Activated T-cell treated with anti-CD3 and anti-CD28 coated beads for 24 hours (primary cell): Measurements from ENCODE around the gene SIRPA.
A peak's percentile ranks its signal among the peaks of the same experiment; 100 is the strongest.

ENCODE experiments used
- DNase-seq: peaks from one replicate; pipeline ENCODE4 v3.0.0-alpha.2; 2020; ENCODE audit warnings: low read depth

The SIRPA gene

DNA sequence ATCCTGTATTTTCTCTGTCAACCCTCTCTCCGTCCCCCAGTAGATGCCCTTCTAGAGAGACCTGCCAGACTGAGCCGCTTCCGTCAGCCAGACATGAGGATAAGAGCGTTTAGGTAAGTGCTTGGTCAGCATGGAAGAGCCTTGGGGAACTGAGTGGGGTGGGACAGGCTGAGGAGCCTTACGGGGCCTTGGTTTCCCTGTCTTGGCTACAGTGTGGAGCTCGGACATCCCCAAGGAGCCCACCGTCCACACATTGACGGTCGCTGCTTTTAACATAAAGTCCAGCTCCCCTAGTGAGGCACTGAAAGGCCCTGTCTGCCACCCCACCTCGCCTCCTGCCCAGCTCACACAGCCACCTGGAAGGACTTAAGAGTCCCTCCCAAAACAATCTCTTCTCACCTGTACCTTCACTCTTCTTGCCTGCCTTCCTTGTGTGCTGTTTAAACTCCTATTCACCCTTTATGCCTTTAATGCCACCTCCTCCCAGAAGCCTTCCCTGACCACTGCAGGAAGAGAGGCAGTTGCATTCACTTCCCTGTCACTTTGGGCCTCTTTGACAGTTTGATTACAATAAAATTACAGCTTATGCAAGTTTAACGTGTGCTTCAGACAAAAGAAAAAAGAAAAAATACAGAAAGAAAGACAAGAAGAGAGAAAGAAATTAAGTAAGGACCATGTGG lies 56.4 kb downstream of the SIRPA start:
- DNase-seq = no peak

DNA sequence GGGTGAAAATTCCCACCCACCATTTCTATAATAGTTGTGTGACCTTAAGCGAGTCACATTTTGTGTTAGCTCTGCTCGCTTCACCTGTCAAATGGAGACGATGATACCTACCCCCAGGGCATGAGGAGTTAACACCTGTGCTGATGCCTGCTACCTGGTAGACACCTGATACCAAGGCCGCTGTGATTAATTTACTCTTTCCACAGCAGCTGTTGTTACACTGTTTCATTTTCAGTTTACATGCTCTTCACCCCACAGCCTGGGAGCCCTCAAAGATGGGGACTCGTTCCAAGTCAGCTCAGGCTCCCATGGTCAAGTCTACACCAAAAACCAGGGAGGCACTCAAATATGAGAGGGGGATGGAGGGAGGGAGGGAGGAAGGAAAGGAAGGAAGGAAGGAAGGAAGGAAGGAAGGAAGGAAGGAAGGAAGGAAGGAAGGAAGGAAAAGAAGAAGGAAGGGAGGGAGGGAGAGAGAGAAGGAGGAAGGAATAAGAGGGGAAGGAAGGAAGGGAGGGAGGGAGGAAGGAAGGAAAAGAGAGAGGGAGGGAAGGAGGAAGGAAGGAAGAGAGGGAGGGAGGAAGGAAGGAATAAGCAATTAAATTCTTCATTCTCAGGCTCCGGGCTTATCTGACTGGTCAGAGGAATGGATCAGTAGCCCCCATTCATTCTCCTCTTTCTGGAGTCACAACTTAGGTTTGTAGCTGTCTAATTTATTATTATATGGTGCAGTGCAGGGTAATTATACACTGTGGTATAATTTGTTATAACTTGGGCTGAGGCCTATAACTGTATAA lies 57.7 kb downstream of the SIRPA start:
- no peak for DNase-seq

DNA sequence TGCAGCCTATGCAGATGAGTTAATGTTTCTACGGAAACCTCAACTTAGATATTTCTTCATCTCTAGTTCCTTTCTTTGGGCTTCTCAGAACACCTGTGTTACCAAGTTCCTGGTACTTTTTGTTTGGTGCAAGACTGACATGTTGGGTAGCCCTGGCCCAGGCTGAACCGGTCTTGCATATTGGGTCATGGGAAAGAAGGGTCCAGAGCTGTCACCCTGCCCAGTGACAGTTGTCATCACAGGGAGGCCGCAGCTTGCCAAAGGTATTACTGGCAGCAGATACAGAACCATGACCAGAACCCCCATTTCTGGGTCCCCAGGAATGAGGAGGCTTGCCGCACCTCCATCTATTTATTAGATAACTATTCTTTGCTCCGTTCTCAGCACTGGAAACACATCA lies 58.4 kb downstream of the SIRPA start:
- DNase-seq = no peak

DNA sequence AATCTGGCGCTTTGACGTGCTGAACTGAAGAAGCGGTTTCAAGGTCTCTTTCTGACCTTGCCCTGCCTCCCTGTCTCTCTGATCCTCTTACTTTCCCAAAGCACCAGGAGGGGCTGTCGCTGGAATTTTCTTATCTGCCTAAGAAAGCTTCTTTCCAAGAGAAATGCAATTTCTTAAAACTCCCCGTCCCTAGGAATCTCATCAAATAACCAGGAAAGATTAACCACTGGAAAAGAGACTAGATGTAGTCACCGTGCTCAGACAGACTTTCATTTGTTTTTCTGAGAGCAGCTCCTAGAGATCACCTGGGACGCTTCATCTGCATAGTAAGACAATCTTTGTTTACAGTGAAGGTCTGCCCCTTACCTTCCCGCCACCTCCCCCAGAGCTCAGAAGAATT lies 60.0 kb downstream of the SIRPA start:
- no peak for DNase-seq

DNA sequence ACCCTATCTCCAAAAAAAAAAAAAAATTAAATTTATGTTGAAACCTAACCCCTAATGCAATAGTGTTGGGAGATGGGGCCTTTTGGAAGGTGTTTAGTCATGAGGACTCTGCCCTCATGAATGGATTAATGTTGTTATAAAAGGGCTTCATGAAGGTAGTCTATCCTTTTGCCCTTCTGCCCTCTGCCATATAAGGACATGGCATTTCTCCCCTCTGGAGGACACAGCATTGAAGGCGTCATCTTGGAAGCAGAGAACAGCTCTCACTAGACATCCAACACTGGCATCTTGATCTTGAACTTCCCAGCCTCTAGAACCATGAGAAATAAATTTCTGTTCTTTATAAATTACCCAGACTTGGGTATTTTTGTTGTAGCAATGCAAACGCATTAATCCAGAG lies 63.2 kb downstream of the SIRPA start:
- DNase-seq = no peak

DNA sequence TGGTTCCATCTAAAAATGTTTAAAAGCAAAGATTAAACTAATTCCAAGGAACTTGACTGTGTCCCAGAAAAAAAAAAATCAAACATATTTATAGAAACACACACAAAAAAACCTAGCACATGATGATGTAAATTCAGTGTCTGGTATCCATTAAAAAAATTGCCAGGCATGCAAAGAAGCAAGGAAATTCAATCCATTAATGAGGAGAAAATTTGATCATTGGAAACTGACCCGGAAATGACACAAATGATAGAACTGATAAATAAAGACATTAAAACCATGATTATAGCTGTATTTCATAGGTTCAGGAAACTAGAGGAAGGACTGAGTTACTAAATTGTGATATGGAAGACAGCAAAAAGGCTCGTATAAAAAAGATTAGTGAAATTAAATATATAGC lies 63.9 kb downstream of the SIRPA start:
- DNase-seq = no peak

DNA sequence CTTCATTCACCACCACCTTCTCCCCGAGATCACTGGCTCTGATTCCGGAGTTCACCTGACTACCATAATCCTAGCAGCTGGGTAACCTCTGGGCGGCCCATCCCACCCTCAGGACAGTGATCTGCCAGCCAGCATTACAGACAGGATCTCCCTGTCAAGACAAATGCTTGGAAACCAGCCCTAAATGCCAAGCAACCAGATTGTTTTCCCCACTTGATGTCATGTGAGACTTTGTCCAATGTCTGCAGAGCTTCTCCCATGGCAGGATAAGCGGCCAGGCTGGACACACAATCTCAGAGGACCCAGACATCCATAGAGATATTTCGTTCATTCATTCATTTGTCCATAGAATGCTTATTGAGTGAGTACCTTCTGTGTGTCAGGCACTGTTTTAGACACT lies 66.2 kb downstream of the SIRPA start:
- no peak for DNase-seq

DNA sequence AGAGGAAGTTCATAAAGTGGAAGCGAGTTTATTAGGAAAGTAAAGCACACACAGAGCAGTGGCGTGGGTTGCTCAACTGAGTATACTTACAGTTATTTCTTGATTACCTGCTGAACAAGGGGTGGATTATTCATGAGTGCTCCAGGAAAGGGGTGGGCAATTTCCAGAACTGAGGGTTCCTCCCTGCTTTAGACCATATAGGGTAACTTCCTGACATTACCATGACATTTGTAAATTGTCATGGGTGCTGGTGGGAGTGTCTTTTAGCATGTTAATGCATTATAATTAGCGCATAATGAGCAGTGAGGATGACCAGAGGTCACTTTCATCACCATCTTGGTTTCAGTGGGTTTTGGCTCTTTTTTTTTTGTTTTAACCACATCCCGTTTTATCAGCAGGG lies 68.9 kb downstream of the SIRPA start:
- DNase-seq = no peak

DNA sequence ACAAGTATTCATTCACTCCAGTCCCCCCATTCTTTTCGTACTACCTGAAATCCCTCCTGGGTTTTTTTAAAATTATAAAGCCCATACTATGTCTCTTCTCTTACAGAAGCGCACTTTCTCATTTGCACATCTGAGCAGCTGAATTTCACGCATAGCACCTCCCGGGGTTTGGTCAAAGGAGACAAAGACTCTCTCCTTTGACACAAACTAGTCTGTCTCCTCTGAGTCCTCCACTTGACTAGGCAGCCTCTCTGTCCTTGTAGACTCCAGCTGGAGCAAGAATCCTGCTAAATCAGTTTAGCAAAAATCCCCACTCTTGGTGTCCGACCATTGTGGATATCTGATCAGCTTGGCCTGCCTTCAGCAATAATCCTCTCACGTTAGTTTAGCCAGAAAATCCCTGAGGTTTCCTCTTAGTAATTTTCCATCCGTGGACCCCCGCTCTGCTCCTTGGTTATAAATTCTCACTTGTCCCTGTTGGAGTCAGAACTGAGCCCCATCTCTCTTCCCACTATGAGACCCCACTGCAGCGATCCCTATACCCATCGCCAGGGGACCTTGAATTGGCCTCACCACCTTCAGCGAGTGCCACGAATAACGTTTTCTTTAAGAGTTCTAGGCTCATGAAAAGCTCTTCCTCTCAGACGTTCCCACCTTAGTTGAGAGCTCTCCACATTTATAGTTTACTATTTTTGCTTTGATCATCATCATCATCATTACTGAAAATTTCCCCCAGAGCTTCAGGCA lies 69.6 kb downstream of the SIRPA start:
- no peak for DNase-seq

DNA sequence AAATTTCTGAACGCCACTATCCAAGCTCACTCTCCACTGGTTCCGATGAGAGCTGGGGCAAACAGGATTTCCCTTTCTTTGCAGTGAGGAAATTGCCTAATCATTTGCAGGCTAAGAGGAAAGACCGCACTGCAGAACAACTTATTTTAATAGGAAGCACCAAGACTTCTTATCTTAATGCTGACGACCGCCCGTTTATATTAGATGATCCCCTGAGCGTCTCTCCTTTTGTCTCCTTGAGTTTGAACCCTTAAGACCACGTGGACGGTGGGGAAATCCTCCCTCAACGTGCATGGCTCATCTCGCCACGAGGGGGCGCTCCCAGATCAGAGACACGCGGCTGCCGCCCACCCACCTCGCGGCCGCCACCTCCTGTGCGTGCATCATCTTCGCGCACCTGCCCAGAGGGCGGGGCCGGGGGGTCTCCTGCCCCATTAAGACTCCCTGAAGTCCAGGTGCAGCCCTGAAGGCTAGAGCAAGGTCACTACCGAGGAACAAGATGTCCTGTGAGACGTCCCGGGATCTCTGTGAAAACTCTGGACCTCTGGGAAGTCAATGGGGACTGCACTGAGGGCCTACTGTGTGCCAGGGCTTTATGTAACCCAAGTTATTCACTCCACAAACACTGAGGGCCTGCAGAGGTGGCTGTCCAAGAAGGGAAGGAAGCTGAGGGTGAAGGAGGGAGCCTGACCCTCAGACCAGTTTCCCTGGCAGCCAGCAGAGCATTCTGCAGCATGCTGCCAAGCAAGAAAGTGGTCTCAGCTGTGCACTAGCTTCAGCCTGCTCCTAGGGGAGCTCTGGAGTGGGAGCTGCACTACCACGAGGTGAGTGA lies 70.5 kb downstream of the SIRPA start:
- DNase-seq = peak; percentile 81

DNA sequence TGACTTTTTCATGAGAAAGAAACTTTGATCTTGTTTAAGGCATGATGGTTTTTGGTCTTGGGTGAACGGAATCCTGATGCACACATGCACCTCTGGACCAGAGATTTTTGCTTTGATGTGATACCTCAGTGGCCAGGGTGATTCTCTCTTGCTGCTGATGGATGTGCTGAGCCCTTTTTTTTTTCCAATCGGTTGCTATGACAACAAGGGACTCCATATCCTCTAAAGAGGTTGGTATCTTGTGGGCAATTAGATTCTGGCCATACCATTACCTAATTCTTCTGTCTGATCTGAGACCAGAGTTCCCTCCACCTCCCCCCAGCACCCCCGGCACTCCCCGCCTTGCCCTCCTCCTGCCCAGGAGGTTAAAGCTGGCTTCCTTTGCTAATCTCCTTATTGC lies 73.8 kb downstream of the SIRPA start:
- no peak for DNase-seq

DNA sequence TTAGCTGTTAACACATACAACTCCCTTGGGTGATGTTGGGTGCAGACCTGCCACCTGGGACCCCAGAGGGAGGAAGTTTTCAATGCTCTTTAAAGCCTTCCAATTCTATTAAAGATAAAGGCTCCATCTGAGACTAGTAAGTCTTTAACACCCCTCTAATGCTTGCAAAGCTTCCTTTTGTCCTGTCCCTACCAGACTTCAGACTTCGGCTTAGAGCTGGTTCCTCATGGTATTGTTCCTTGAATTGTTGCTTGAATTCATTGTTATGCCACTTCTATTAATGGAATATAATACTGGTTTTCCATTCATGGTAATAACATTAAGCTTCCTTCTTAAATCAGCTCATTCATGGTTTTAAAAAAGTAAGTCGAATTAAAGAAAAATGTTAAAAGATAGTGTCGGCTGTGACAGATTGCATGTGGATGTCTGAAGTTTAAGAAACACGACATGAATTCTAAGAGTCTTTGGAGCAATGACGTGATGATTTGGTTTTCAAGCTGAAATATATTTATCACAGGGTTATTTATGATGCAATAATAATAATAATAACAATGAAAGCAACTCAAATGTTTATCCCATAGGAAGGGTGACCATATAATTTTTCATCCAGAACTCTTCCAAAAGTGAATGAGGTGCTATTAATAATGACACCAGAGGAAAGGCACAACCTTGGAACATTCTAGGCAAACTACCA lies 76.8 kb downstream of the SIRPA start:
- DNase-seq = no peak

DNA sequence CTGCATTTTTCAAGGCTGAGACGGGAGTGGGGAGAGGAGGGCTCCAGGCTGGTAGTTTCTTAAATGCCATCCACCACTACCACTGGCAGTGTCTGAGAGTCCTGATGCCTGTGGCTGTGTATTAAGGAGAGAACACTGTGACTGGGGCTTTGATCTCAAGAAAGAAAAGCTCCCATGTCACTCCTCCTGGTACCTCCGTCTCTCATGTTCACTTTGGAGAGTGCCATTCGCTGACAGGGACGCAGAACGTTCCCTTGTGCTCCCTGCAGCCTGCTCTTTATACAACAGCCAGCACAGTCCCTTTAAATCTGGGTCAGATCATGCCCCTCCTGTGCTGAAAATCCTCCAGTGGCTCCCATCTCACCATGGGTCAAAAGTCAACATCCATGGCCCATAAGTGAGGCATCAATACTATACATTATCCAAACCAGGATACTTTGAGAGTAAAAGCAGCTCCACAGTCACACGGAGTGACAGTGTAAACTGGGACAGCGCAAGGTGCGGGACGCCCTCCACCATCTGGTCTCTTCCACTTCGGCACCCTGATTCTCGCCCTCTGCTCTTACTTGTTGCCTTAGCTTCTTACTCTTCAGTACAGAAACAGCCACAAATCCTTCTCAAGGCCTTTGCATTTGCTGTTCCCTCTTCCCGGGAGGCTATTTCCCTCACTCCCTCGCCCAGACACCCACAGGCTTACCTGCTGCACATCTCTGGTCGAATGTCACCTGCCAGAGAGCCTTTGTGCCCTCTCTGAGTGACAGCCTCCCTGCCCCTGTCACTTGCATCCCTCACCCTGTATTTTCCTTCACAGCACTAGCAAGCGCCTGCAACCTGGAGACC lies 78.6 kb downstream of the SIRPA start:
- no peak for DNase-seq

DNA sequence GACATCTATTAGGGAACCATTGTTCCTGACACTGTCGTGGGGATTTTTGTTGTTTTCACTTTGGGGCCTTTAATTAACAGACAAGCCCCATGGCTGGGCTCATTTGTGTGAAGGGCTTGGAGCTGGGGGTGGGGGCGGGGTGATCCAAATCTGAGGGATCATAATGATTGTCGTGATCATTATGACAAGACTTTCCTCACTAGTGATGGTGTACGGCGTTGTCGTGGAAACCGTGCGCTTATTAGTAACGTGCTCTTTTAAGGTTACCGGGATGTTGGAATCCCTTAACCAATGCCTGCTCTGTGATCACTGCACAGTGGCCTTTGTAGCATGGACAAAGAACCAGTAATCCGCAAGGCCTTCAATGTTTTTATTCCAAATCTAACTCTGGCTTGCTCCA lies 80.1 kb downstream of the SIRPA start:
- DNase-seq = no peak

DNA sequence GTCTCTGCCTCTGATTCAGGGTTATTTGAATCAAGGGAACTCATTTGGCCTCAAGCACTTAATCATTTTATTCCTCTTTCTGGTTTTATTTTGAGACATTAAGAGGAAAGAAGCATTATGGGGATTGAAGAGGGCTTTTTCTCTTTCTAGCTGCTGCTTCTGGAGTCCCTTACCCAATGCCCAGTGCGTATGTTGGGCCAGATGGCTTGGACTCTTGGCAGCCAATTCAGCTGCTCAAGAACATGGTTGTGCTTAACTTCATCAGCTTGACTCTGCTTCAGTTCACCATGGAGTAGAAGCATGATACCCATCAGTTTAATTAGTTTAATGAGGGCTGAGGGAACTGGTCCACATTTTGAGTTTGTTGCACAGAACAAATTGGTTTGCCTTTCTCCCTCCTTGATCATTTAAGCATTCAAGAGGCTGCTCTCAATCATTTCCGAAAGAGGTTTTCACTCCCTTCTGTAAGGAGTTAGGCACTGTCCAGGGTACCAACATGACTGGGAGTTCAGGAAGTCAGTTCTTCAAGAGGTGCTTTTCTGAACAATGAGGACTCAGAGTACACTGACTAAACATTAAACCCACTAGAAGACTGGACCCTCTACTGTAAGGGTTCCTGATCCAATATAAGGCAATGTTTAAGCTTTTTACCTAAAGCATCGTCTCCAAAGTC lies 84.0 kb downstream of the SIRPA start:
- no peak for DNase-seq

DNA sequence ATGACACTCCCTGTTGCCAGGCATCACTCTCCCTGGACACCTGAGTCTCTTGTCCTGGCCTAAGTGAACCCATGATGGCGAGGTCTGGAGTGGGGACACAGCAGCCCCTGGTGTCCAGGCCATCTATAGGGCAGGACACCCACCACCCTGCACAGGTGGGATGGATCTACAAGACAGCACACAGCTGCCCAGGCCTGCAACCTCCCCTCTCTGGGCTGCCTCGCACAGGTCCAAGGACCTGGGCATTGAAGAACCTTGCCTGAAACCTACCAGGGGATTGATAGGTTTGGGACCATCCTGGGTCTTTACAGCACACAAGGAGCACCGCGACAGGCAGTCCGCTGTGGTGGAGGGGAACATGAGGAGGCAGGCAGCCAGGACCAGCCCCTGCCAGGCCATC lies 87.5 kb downstream of the SIRPA start:
- DNase-seq = no peak

DNA sequence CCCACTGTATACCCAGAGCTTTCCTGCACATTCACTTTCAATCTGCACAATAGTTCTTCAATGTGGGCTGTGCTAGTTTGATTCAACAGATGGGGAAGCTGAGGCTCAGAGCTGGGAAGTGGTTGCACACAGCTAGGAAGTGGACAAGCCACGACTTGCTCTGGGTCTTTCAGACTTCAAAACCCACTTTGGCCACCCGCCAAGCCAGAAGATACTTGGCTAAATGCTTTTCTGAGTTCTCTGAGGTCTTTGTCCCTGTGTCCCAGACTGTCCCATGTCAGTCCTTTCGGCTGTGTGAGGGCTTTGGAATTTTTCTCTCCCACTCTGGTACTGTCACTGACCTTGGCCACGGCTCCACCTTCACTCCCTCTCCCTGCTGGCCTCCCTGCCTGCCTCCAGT lies 88.1 kb downstream of the SIRPA start:
- DNase-seq = no peak

DNA sequence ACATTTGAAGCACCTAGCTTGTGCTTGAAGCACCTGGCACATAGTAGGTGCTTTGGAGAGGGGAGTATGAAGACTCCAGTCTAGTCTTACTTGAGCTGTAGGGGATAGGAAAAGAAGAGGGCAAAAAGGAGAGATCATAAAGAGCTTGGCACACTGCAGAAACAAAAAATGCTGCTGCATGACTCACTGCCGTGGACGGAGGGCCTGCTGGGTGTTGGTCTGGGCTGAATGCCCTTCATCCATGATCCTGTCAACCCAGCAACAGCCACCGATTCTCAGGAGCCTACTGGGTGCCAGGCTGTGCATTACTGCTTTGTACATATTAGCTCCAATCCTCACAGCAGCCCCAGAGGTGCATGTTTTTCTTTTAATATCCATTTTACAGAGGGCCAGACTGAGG lies 92.6 kb downstream of the SIRPA start:
- DNase-seq = no peak
